ENCODE measurements around the gene GRHL3. TPM values are rescaled to one million over a fixed set of nuclear protein-coding genes. Genes with fewer than 3 reads are reported as not detected.

The GRHL3 gene
- polyA plus RNA-seq, 1 experiment = 0.04 TPM

DNA sequence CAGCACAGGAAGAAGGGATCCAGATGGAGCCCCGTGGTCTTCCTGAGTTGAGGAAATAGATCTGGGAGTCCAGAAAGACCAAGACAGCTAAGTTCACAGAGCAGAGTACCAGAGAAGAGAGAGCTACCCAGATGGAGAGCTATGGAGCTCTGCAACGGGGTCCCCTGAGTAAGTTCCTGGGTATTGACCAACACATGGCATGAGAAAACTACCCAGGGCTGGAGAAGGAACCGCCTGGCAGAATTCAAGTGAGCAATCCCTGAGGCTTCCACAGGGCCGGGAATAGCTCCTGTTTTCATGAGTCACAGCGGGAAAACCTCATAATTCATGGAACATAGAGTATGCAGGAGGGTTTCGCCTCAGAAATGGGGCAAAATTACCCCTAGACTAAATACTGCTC is 74.7 kb downstream of the GRHL3 start:
- Histone ChIP-seq H3K27me3 (ENCODE audit: control insufficient read depth, insufficient read depth, low read length) (no peaks in the 10 kb centered on the region), H3K4me3 (ENCODE audit: low read depth, low read length) (no peak overlapping the region), H3K9me3 (ENCODE audit: control insufficient read depth, insufficient read depth, low read length) (no peaks in the 10 kb centered on the region), H3K27ac (ENCODE audit: low read depth, low read length) (no peak overlapping the region)
- ChIA-PET POLR2A (interaction anchor here (0.6 to 1.8 kb wide), 8 partner anchors 16 to 192 kb away, joined by 3 to 6 read pairs (median 4); no protein-coding TSS in a partner anchor), CTCF (interaction anchor here (0.6 to 7.2 kb wide), 16 partner anchors 14 to 244 kb away, joined by 3 to 659 read pairs (median 4); partner anchors contain the start of gene NIPAL3)
- DNase-seq (ENCODE audit: low read depth, low spot score) = no peak
- TF ChIP-seq, protein P1, sequence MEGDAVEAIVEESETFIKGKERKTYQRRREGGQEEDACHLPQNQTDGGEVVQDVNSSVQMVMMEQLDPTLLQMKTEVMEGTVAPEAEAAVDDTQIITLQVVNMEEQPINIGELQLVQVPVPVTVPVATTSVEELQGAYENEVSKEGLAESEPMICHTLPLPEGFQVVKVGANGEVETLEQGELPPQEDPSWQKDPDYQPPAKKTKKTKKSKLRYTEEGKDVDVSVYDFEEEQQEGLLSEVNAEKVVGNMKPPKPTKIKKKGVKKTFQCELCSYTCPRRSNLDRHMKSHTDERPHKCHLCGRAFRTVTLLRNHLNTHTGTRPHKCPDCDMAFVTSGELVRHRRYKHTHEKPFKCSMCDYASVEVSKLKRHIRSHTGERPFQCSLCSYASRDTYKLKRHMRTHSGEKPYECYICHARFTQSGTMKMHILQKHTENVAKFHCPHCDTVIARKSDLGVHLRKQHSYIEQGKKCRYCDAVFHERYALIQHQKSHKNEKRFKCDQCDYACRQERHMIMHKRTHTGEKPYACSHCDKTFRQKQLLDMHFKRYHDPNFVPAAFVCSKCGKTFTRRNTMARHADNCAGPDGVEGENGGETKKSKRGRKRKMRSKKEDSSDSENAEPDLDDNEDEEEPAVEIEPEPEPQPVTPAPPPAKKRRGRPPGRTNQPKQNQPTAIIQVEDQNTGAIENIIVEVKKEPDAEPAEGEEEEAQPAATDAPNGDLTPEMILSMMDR (IDR thresholded peaks at IDR 0.05; ENCODE audit: low read depth, low read length) = no peak

DNA sequence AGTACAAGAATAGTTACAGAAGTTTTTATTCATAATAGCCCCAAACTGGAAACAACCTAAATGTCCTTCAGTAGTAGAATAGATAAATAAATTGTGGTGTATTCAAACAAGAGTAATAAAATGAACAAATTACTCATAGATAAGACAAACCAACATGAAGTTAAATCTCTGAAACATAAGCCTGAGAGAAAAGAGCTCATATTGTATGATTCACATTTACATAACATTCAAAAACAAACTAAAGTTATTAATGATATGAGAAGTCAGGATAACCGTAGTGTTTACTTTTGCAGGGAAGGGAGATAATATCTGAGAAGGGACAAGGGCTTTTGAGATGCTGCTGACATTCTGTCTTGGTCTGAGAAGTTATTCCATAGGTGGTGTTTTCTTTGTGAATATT is 80.9 kb downstream of the GRHL3 start:
- Histone ChIP-seq H3K4me3 (ENCODE audit: low read depth, low read length) (no peak overlapping the region), H3K27ac (ENCODE audit: low read depth, low read length) (no peak overlapping the region), H3K9me3 (ENCODE audit: control insufficient read depth, insufficient read depth, low read length) (no peaks in the 10 kb centered on the region), H3K27me3 (ENCODE audit: control insufficient read depth, insufficient read depth, low read length) (no peaks in the 10 kb centered on the region)
- ChIA-PET CTCF (interaction anchor here (0.6 to 2.5 kb wide), 9 partner anchors 9 to 250 kb away, joined by 3 to 21 read pairs (median 6); no protein-coding TSS in a partner anchor), POLR2A (interaction anchor here (1.0 to 1.2 kb wide), 2 partner anchors 17 to 18 kb away, joined by 3 read pairs; no protein-coding TSS in a partner anchor)
- TF ChIP-seq, protein P1 (IDR thresholded peaks at IDR 0.05; ENCODE audit: low read depth, low read length) = no peak
- DNase-seq (ENCODE audit: low read depth, low spot score) = no peak

DNA sequence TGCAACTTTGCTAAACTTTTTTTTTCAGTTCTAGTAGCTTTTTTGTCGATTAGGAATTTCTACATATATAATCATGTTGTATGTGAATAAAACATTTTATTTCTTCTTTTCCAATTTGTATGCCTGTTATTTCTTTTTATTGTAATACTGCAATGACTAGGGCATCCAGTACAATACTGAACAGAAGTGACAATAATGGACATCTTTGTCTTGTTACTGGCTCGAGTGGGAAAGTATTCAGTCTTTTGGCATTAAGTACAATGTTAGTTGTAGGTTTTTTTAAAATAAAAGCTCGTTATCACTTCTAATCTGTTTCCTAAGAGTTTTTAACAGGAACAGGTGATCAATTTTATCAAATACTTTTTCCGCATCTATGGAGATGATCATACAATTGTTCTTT is 84.6 kb downstream of the GRHL3 start:
- CTCF ChIA-PET = interaction anchor here (0.6 to 3.1 kb wide), 6 partner anchors 12 to 253 kb away, joined by 3 to 20 read pairs (median 5); partner anchors contain the start of gene NIPAL3
- POLR2A ChIA-PET = no interaction called here
- no peaks in the 10 kb centered on the region for H3K9me3 ChIP-seq (ENCODE audit: control insufficient read depth, insufficient read depth, low read length)

More for the DNA sequence above, 84.6 kb downstream of the GRHL3 start:
- DNase-seq (ENCODE audit: low read depth, low spot score) = no peak
- no peaks in the 10 kb centered on the region for H3K27me3 ChIP-seq (ENCODE audit: control insufficient read depth, insufficient read depth, low read length)
- TF ChIP-seq, protein P1 (IDR thresholded peaks at IDR 0.05; ENCODE audit: low read depth, low read length) = no peak
- no peak overlapping the region for H3K27ac ChIP-seq (ENCODE audit: low read depth, low read length)
- no peak overlapping the region for H3K4me3 ChIP-seq (ENCODE audit: low read depth, low read length)

Other genes with a start within 250 kb of the GRHL3 start
- not detected in 2 replicates for gene MYOM3, start 207.2 kb upstream of the GRHL3 start, polyA plus RNA-seq (2011; rRNA removed)
- not detected in 2 replicates for gene IL22RA1, start 176.2 kb upstream of the GRHL3 start, polyA plus RNA-seq (2011; rRNA removed)
- gene IFNLR1, start 132.1 kb upstream of the GRHL3 start, polyA plus RNA-seq (2011; rRNA removed) = not detected in 2 replicates
- 6.6 and 7.9 TPM in 2 replicates for gene STPG1, start 94.4 kb downstream of the GRHL3 start, polyA plus RNA-seq (2011; rRNA removed)
- gene NIPAL3, start 96.4 kb downstream of the GRHL3 start, polyA plus RNA-seq (2011; rRNA removed) = 46.5 and 48.5 TPM in 2 replicates
- gene RCAN3, start 183.5 kb downstream of the GRHL3 start, polyA plus RNA-seq (2011; rRNA removed) = 3.3 and 4.5 TPM in 2 replicates
- not detected in 2 replicates for gene NCMAP, start 236.7 kb downstream of the GRHL3 start, polyA plus RNA-seq (2011; rRNA removed)